HEK293 (cell line): Measurements from ENCODE around the gene MPPED2.
A peak's percentile ranks its signal among the peaks of the same experiment; 100 is the strongest.

Experiments used
- EGR2 ChIP-seq: fragments of 450-650 bp; formaldehyde crosslinking; IDR thresholded peaks from 2 replicates; pipeline ENCODE4 v1.5.1; 2016; ENCODE audit warnings: low read depth, missing biosample characterization, missing genetic modification characterization
- KLF10 ChIP-seq: fragments of 450-650 bp; IDR thresholded peaks from 2 replicates; pipeline ENCODE4 v1.5.1; 2018; ENCODE audit warnings: missing biosample characterization, mild to moderate bottlenecking, missing genetic modification characterization
- KLF9 ChIP-seq: fragments of 450-650 bp; formaldehyde crosslinking; IDR thresholded peaks from 2 replicates; pipeline ENCODE4 v1.5.1; 2016; ENCODE audit warnings: missing biosample characterization, missing genetic modification characterization, low read depth
- SCRT1 ChIP-seq: fragments of 450-650 bp; formaldehyde crosslinking; IDR thresholded peaks from 2 replicates; pipeline ENCODE4 v1.5.1; 2016; ENCODE audit warnings: missing biosample characterization, missing genetic modification characterization, borderline replicate concordance
- SCRT2 ChIP-seq: fragments of 450-650 bp; formaldehyde crosslinking; IDR thresholded peaks from 2 replicates; pipeline ENCODE4 v1.5.1; 2016; ENCODE audit warnings: missing biosample characterization, missing genetic modification characterization
- ZFP37 ChIP-seq: fragments of 450-650 bp; formaldehyde crosslinking; IDR thresholded peaks from 2 replicates; pipeline ENCODE4 v1.5.1; 2016; ENCODE audit warnings: missing biosample characterization, missing genetic modification characterization
- ZIC2 ChIP-seq: fragments of 450-650 bp; formaldehyde crosslinking; IDR thresholded peaks from 2 replicates; pipeline ENCODE4 v1.5.1; 2016; ENCODE audit warnings: missing biosample characterization, missing genetic modification characterization
- ZNF121 ChIP-seq: fragments of 450-650 bp; formaldehyde crosslinking; IDR thresholded peaks from 2 replicates; pipeline ENCODE4 v1.5.1; 2016; ENCODE audit warnings: missing biosample characterization, missing genetic modification characterization
- ZNF132 ChIP-seq: fragments of 450-650 bp; formaldehyde crosslinking; IDR thresholded peaks from 2 replicates; pipeline ENCODE4 v1.5.1; 2017; ENCODE audit warnings: missing biosample characterization, missing genetic modification characterization, borderline replicate concordance
- ZNF155 ChIP-seq: fragments of 450-650 bp; formaldehyde crosslinking; IDR thresholded peaks from 2 replicates; pipeline ENCODE4 v1.5.1; 2016; ENCODE audit warnings: missing biosample characterization, missing genetic modification characterization
- ZNF174 ChIP-seq: fragments of 450-650 bp; formaldehyde crosslinking; IDR thresholded peaks from 2 replicates; pipeline ENCODE4 v1.5.0; 2017; ENCODE audit warnings: missing biosample characterization, mild to moderate bottlenecking, missing genetic modification characterization
- ZNF214 ChIP-seq: fragments of 450-650 bp; formaldehyde crosslinking; IDR thresholded peaks from 2 replicates; pipeline ENCODE4 v1.5.1; 2017; ENCODE audit warnings: missing biosample characterization, mild to moderate bottlenecking, missing genetic modification characterization, borderline replicate concordance
- ZNF302 ChIP-seq: fragments of 450-650 bp; formaldehyde crosslinking; IDR thresholded peaks from 2 replicates; pipeline ENCODE4 v1.5.1; 2016; ENCODE audit warnings: missing biosample characterization, missing genetic modification characterization, low read depth
- ZNF366 ChIP-seq: fragments of 450-650 bp; formaldehyde crosslinking; conservative IDR thresholded peaks from 2 replicates; pipeline ENCODE4 v1.5.1; 2016; ENCODE audit warnings: missing biosample characterization, missing genetic modification characterization
- ZNF404 ChIP-seq: fragments of 450-650 bp; formaldehyde crosslinking; IDR thresholded peaks from 2 replicates; pipeline ENCODE4 v1.5.1; 2017; ENCODE audit warnings: missing biosample characterization, missing genetic modification characterization
- ZNF501 ChIP-seq: fragments of 450-650 bp; formaldehyde crosslinking; IDR thresholded peaks from 2 replicates; pipeline ENCODE4 v1.5.1; 2016; ENCODE audit warnings: missing biosample characterization, missing genetic modification characterization
- ZNF510 ChIP-seq: fragments of 450-650 bp; formaldehyde crosslinking; IDR thresholded peaks from 2 replicates; pipeline ENCODE4 v1.5.1; 2018; ENCODE audit warnings: mild to moderate bottlenecking, missing genetic modification characterization, missing biosample characterization; ENCODE audit not compliant: insufficient replicate concordance
- ZNF558 ChIP-seq: fragments of 450-650 bp; formaldehyde crosslinking; IDR thresholded peaks from 2 replicates; pipeline ENCODE4 v1.5.1; 2016; ENCODE audit warnings: missing biosample characterization, missing genetic modification characterization
- ZNF610 ChIP-seq: fragments of 450-650 bp; formaldehyde crosslinking; IDR thresholded peaks from 2 replicates; pipeline ENCODE4 v1.5.1; 2016; ENCODE audit warnings: missing biosample characterization, missing genetic modification characterization, borderline replicate concordance
- ZNF658 ChIP-seq: fragments of 450-650 bp; formaldehyde crosslinking; IDR thresholded peaks from 2 replicates; pipeline ENCODE4; 2016; ENCODE audit warnings: missing biosample characterization, missing genetic modification characterization
- ZNF692 ChIP-seq: fragments of 450-650 bp; formaldehyde crosslinking; IDR thresholded peaks from 2 replicates; pipeline ENCODE4 v1.5.1; 2016; ENCODE audit warnings: missing biosample characterization, missing genetic modification characterization
- ZNF701 ChIP-seq: fragments of 450-650 bp; formaldehyde crosslinking; IDR thresholded peaks from 2 replicates; pipeline ENCODE4 v1.5.1; 2016; ENCODE audit warnings: missing biosample characterization, missing genetic modification characterization
- ZSCAN4 ChIP-seq: fragments of 450-650 bp; formaldehyde crosslinking; IDR thresholded peaks from 2 replicates; pipeline ENCODE4 v1.5.1; 2017; ENCODE audit warnings: missing biosample characterization, missing genetic modification characterization
- ZXDB ChIP-seq: fragments of 450-650 bp; formaldehyde crosslinking; IDR thresholded peaks from 2 replicates; pipeline ENCODE4 v1.5.1; 2016; ENCODE audit warnings: missing biosample characterization, missing genetic modification characterization
- TF ChIP-seq, protein P1 (sequence below): fragments of 450-650 bp; formaldehyde crosslinking; IDR thresholded peaks from 2 replicates; pipeline ENCODE4 v1.5.1; 2016; ENCODE audit warnings: missing biosample characterization, missing genetic modification characterization
- TF ChIP-seq, protein P2 (sequence below): fragments of 450-650 bp; formaldehyde crosslinking; IDR thresholded peaks from 2 replicates; pipeline ENCODE4 v1.5.1; 2016; ENCODE audit warnings: missing biosample characterization, missing genetic modification characterization
- TF ChIP-seq, protein P3 (sequence below): fragments of 450-650 bp; formaldehyde crosslinking; IDR thresholded peaks from 2 replicates; pipeline ENCODE4 v1.5.1; 2016; ENCODE audit warnings: missing biosample characterization, missing genetic modification characterization, borderline replicate concordance
- TF ChIP-seq, protein P4 (sequence below): fragments of 450-650 bp; formaldehyde crosslinking; IDR thresholded peaks from 2 replicates; pipeline ENCODE4 v1.5.1; 2016; ENCODE audit warnings: missing biosample characterization, missing genetic modification characterization
- TF ChIP-seq, protein P5 (sequence below): fragments of 450-650 bp; formaldehyde crosslinking; IDR thresholded peaks from 2 replicates; pipeline ENCODE4; 2016; ENCODE audit warnings: missing biosample characterization, missing genetic modification characterization

MPPED2 gene

GRCh38 chr11:30488304-30488998, 97.7 kb downstream of the MPPED2 start (continued):
- TF ChIP-seq, protein P1, sequence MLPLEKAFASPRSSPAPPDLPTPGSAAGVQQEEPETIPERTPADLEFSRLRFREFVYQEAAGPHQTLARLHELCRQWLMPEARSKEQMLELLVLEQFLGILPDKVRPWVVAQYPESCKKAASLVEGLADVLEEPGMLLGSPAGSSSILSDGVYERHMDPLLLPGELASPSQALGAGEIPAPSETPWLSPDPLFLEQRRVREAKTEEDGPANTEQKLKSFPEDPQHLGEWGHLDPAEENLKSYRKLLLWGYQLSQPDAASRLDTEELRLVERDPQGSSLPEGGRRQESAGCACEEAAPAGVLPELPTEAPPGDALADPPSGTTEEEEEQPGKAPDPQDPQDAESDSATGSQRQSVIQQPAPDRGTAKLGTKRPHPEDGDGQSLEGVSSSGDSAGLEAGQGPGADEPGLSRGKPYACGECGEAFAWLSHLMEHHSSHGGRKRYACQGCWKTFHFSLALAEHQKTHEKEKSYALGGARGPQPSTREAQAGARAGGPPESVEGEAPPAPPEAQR (tag by site-specific recombination) = no peak
- TF ChIP-seq ZNF501 (tag by site-specific recombination) (0 out of 2 replicates have a peak, but pooled peaks have one; percentile 47), KLF9 (tag by site-specific recombination) (no peak), ZNF121 (tag by site-specific recombination) (no peak), EGR2 (tag by site-specific recombination) (no peak), SCRT2 (tag by site-specific recombination) (no peak), ZNF214 (tag by site-specific recombination) (no peak), ZXDB (tag by site-specific recombination) (peak; percentile 82), ZSCAN4 (tag by site-specific recombination) (no peak; the same call in 1 of the 2 replicates), ZNF174 (tag by site-specific recombination) (no peak), ZNF132 (tag by site-specific recombination) (no peak), ZNF692 (tag by site-specific recombination) (no peak; the same call in none of the 2 replicates), ZNF404 (tag by site-specific recombination) (no peak), ZIC2 (no peak), ZNF302 (no peak), ZNF610 (tag by site-specific recombination) (peak; percentile 68; the same call in 1 of the 2 replicates), ZNF510 (tag by site-specific recombination) (no peak), KLF10 (no peak), ZNF366 (peak; percentile 70; the same call in 1 of the 2 replicates), ZNF701 (no peak), ZNF658 (tag by site-specific recombination) (no peak), ZNF155 (tag by site-specific recombination) (no peak), ZFP37 (no peak), SCRT1 (no peak), ZNF558 (tag by site-specific recombination) (no peak)
- TF ChIP-seq, protein P2, sequence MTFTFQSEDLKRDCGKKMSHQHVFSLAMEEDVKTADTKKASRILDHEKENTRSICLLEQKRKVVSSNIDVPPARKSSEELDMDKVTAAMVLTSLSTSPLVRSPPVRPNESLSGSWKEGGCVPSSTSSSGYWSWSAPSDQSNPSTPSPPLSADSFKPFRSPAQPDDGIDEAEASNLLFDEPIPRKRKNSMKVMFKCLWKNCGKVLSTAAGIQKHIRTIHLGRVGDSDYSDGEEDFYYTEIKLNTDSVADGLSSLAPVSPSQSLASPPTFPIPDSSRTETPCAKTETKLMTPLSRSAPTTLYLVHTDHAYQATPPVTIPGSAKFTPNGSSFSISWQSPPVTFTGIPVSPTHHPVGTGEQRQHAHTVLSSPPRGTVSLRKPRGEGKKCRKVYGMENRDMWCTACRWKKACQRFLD (tag by site-specific recombination) = no peak
- TF ChIP-seq, protein P3, sequence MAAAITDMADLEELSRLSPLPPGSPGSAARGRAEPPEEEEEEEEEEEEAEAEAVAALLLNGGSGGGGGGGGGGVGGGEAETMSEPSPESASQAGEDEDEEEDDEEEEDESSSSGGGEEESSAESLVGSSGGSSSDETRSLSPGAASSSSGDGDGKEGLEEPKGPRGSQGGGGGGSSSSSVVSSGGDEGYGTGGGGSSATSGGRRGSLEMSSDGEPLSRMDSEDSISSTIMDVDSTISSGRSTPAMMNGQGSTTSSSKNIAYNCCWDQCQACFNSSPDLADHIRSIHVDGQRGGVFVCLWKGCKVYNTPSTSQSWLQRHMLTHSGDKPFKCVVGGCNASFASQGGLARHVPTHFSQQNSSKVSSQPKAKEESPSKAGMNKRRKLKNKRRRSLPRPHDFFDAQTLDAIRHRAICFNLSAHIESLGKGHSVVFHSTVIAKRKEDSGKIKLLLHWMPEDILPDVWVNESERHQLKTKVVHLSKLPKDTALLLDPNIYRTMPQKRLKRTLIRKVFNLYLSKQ (tag by site-specific recombination) = no peak
- TF ChIP-seq, protein P4, sequence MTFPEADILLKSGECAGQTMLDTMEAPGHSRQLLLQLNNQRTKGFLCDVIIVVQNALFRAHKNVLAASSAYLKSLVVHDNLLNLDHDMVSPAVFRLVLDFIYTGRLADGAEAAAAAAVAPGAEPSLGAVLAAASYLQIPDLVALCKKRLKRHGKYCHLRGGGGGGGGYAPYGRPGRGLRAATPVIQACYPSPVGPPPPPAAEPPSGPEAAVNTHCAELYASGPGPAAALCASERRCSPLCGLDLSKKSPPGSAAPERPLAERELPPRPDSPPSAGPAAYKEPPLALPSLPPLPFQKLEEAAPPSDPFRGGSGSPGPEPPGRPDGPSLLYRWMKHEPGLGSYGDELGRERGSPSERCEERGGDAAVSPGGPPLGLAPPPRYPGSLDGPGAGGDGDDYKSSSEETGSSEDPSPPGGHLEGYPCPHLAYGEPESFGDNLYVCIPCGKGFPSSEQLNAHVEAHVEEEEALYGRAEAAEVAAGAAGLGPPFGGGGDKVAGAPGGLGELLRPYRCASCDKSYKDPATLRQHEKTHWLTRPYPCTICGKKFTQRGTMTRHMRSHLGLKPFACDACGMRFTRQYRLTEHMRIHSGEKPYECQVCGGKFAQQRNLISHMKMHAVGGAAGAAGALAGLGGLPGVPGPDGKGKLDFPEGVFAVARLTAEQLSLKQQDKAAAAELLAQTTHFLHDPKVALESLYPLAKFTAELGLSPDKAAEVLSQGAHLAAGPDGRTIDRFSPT (tag by site-specific recombination) = no peak
- TF ChIP-seq, protein P5, sequence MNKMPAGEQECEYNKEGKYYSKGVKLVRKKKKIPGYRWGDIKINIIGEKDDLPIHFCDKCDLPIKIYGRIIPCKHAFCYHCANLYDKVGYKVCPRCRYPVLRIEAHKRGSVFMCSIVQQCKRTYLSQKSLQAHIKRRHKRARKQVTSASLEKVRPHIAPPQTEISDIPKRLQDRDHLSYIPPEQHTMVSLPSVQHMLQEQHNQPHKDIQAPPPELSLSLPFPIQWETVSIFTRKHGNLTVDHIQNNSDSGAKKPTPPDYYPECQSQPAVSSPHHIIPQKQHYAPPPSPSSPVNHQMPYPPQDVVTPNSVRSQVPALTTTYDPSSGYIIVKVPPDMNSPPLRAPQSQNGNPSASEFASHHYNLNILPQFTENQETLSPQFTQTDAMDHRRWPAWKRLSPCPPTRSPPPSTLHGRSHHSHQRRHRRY (tag by site-specific recombination) = no peak
